ENCODE results near the gene RBBP8NL.

DNA sequence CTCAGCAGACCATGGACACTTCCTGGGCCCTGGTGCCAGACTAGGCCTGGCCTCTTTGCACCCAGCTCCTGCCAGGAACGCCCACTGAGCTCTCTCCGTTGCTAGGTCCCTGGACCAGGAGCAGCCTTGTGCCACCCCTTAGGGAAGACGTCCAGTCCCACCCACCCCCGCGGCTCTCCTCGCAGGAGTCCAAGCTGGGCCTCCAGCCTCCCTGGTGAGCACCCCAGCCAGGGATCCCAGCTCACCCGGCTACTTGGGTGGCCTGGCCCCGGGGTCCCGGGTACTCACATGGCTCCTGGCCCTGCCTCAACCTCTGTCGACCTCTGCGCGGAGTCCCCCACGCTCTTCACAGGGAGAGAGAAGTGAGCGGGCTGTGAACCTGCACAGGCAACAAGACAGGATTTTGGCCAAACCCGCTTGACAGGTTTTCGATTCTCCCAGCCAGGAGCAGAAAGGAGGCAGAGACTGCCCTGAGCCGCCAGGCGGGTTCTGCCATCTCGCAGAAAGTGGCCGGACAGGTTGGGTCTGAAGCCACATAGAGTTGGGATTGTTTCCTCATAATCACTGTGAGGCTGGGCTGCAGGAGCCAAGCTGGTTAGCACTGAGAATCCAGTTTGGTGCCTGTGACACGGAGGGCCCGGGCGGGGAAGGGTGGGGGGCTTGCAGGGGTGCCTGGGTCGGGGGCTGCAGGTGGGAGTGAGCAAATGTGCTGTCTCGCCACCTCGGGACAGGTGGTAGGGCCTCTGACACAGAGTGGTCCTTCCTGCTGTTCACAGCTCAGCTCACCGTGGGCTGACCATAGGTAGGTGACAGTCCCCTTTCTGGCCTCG lies at the start of gene RBBP8NL:
- TF ChIP-seq, protein P1, sequence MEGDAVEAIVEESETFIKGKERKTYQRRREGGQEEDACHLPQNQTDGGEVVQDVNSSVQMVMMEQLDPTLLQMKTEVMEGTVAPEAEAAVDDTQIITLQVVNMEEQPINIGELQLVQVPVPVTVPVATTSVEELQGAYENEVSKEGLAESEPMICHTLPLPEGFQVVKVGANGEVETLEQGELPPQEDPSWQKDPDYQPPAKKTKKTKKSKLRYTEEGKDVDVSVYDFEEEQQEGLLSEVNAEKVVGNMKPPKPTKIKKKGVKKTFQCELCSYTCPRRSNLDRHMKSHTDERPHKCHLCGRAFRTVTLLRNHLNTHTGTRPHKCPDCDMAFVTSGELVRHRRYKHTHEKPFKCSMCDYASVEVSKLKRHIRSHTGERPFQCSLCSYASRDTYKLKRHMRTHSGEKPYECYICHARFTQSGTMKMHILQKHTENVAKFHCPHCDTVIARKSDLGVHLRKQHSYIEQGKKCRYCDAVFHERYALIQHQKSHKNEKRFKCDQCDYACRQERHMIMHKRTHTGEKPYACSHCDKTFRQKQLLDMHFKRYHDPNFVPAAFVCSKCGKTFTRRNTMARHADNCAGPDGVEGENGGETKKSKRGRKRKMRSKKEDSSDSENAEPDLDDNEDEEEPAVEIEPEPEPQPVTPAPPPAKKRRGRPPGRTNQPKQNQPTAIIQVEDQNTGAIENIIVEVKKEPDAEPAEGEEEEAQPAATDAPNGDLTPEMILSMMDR (IDR thresholded peaks at IDR 0.05) = no peak
- no peak for TF ChIP-seq POLR2A (IDR thresholded peaks at IDR 0.05)
